ENCODE measurements around the gene PDCL2. TPM values are rescaled to one million over a fixed set of nuclear protein-coding genes. Genes with fewer than 3 reads are reported as not detected.

Gene PDCL2
- total and polyA plus RNA-seq, 2 of the 13 experiments (the other 11 are each of a cell fraction or from before 2014, with no cell fraction given) = not detected

DNA sequence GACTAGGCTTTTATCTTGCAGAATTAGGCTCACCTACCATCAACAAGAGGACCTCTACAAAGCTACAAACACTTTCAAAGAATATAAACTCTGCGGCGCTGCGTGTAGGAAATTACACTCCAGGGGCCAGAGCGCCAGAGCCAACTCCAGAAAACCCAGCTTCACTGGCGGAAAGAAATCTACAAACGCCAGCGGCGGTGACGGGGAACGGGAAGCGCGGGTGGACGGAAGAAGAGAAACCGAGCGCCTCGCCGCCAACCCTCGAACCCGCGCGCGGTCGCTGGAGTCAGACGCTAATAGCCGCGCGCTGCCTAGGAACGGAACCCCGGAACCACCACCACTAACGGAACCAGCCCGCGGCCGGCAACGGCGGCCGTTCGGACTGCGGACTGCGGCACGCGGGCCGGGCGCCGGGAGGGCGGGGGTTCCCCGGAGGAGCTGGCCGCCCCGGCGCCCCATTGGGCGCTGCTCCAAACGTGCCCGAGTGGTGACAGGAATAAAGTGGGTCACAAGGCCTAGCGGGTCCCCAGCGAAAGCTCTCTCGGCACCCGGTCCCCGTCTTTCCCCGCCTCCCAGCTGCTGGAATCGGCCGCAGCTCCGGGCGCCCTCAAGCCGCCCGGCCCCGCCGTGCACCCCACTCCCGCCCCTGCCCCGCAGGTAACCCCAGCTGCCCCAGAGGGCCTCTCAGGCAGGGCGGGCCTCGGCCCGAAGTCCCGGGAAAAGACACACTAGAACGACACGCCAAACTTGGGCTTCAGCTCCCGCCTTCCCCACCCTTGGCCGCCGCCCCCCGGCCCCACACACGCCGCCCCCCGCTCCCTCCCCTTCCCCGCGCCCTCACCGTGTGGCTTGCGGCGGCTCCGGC is 46.2 kb downstream of the PDCL2 start (continued):
- TF ChIP-seq, protein P1, sequence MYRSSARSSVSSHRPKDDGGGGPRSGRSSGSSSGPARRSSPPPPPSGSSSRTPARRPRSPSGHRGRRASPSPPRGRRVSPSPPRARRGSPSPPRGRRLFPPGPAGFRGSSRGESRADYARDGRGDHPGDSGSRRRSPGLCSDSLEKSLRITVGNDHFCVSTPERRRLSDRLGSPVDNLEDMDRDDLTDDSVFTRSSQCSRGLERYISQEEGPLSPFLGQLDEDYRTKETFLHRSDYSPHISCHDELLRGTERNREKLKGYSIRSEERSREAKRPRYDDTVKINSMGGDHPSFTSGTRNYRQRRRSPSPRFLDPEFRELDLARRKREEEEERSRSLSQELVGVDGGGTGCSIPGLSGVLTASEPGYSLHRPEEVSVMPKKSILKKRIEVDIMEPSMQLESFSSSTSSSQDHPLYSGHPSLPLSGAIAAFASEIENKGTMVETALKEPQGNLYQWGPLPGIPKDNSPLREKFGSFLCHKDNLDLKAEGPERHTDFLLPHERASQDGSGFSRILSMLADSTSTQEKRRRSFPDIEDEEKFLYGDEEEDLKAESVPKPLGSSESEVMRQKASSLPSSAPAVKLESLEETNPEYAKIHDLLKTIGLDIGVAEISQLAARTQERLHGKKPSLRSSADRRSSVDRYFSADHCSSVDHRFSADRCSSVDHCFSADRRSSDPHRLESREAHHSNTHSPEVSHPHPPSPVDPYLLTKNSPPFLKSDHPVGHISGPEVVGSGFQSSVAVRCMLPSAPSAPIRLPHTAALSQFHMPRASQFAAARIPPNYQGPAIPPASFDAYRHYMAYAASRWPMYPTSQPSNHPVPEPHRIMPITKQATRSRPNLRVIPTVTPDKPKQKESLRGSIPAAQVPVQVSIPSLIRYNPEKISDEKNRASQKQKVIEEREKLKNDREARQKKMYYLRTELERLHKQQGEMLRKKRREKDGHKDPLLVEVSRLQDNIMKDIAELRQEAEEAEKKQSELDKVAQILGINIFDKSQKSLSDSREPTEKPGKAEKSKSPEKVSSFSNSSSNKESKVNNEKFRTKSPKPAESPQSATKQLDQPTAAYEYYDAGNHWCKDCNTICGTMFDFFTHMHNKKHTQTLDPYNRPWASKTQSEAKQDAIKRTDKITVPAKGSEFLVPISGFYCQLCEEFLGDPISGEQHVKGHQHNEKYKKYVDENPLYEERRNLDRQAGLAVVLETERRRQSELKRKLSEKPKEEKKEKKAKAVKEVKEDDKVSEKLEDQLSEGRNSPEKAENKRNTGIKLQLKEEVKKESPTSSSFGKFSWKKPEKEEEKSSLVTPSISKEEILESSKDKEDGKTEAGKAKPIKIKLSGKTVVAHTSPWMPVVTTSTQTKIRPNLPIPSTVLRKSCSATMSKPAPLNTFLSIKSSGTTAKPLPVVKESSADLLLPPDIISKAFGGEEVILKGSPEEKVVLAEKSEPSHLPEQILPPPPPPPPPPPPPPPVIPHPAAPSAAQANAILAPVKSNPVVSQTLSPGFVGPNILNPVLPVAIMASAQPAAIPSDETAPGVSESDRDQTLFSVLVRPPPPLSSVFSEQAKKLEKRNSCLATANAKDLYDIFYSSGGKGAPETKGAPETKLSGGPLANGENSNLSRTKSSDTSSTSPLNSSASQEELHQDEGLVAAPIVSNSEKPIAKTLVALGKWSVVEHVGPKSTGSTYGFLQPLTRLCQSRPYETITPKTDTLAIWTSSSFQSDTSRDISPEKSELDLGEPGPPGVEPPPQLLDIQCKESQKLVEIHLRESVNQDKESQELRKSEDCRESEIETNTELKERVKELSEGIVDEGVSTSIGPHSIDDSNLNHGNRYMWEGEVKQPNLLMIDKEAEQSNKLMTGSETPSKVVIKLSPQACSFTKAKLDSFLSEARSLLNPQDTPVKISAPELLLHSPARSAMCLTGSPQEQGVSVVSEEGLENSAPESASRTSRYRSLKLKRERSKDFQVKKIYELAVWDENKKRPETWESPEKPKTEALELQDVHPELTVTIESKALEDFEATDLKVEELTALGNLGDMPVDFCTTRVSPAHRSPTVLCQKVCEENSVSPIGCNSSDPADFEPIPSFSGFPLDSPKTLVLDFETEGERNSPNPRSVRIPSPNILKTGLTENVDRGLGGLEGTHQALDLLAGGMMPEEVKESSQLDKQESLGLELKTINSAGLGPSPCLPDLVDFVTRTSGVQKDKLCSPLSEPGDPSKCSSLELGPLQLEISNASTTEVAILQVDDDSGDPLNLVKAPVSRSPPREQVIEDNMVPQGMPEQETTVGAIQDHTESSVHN (CRISPR knock-in tag; IDR thresholded peaks at IDR 0.05) = no peak
- no peak for TF ChIP-seq ZNF776 (CRISPR knock-in tag; IDR thresholded peaks at IDR 0.05)
- TF ChIP-seq, protein P2, sequence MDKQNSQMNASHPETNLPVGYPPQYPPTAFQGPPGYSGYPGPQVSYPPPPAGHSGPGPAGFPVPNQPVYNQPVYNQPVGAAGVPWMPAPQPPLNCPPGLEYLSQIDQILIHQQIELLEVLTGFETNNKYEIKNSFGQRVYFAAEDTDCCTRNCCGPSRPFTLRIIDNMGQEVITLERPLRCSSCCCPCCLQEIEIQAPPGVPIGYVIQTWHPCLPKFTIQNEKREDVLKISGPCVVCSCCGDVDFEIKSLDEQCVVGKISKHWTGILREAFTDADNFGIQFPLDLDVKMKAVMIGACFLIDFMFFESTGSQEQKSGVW (CRISPR knock-in tag; IDR thresholded peaks at IDR 0.05; ENCODE audit: borderline replicate concordance) = 0 out of 2 replicates have a peak, but pooled peaks have one; percentile 36
- peak; percentile 79 for TF ChIP-seq THAP11 (CRISPR knock-in tag; IDR thresholded peaks at IDR 0.05)
- peak; percentile 58; the same call in 1 of the 2 replicates for TF ChIP-seq ZNF788 (CRISPR knock-in tag; IDR thresholded peaks at IDR 0.05; ENCODE audit: borderline replicate concordance)
- TF ChIP-seq FOXO1 (CRISPR knock-in tag; IDR thresholded peaks at IDR 0.05) = no peak
- no peak for TF ChIP-seq AGO1 (IDR thresholded peaks at IDR 0.05; ENCODE audit: low read depth, low read length, poor library complexity, severe bottlenecking)
- no peak for TF ChIP-seq MED8 (CRISPR knock-in tag; IDR thresholded peaks at IDR 0.05; ENCODE audit: insufficient replicate concordance)
- peak; percentile 64 for TF ChIP-seq TAF1 (CRISPR knock-in tag; IDR thresholded peaks at IDR 0.05)
- TF ChIP-seq PCBP1 (IDR thresholded peaks at IDR 0.05; ENCODE audit: borderline replicate concordance, low read depth, low read length) = 0 out of 2 replicates have a peak, but pooled peaks have one; percentile 7
- 0 out of 2 replicates have a peak, but pooled peaks have one; percentile 29 for TF ChIP-seq DR1 (CRISPR knock-in tag; IDR thresholded peaks at IDR 0.05)
- TF ChIP-seq KDM3A (CRISPR knock-in tag; IDR thresholded peaks at IDR 0.05; ENCODE audit: low read depth) = 0 out of 2 replicates have a peak, but pooled peaks have one; percentile 41
- peak; percentile 49 for TF ChIP-seq RBM39 (IDR thresholded peaks at IDR 0.05; ENCODE audit: low read depth, low read length, poor library complexity, severe bottlenecking)
- TF ChIP-seq ZNF350 (CRISPR knock-in tag; IDR thresholded peaks at IDR 0.05; ENCODE audit: borderline replicate concordance, low read depth) = no peak
- TF ChIP-seq ZNF598 (CRISPR knock-in tag; IDR thresholded peaks at IDR 0.05; ENCODE audit: borderline replicate concordance) = 0 out of 2 replicates have a peak, but pooled peaks have one; percentile 56
- TF ChIP-seq HDAC6 (IDR thresholded peaks at IDR 0.05; ENCODE audit: low read depth, low read length) = no peak
